ENCODE results near the gene HSFY2.
"Not testable (repeated sequence)": the region's sequence is repeated elsewhere in the genome, so short reads cannot be mapped to it uniquely, and the experiment has no call there.

The HSFY2 gene

GRCh38 chrY:18773635-18774034 lies at the start of gene HSFY2:
HSFY2 (minus strand) TSS chrY:18773735; CDS start chrY:18773618, 117 bp downstream.
- not testable (repeated sequence) for DNase-seq

GRCh38 chrY:18815751-18816150 lies 42.2 kb upstream of the HSFY2 start:
- not testable (repeated sequence) for DNase-seq

- not testable (repeated sequence) for DNase-seq
Observed at GRCh38 chrY:18788757-18789406, 15.3 kb upstream of the HSFY2 start.

- DNase-seq = not testable (repeated sequence)
Observed at GRCh38 chrY:18754077-18754476, 19.5 kb downstream of the HSFY2 start.

GRCh38 chrY:18753133-18753815 lies 20.3 kb downstream of the HSFY2 start:
- not testable (repeated sequence) for DNase-seq

GRCh38 chrY:18723714-18724113 lies 49.8 kb downstream of the HSFY2 start:
- not testable (repeated sequence) for DNase-seq
